Measurements from ENCODE around the gene AMFR. TPM values are rescaled to one million over a fixed set of nuclear protein-coding genes. Genes with fewer than 3 reads are reported as not detected.

The AMFR gene
- total RNA-seq, 1 donor from 2014 or later = 90.7 TPM

GRCh38 chr16:56356276-56357240 is 68.8 kb downstream of the AMFR start:
- Mint-ChIP-seq H3K27ac (ENCODE audit: unreplicated experiment) (peak overlapping the region; percentile 99), H3K27me3 (ENCODE audit: unreplicated experiment) (peaks cover 9% of the 10 kb centered on the region), H3K36me3 (ENCODE audit: low read depth, unreplicated experiment) (no peaks in the 10 kb centered on the region), H3K4me3 (ENCODE audit: unreplicated experiment) (peak overlapping the region; percentile 74), H3K9me3 (ENCODE audit: unreplicated experiment) (no peaks in the 10 kb centered on the region), H3K4me1 (ENCODE audit: unreplicated experiment) (peaks cover 40% of the 10 kb centered on the region)
- DNase-seq (ENCODE audit: low spot score) = peak; percentile 85
- TF ChIP-seq, protein P1, sequence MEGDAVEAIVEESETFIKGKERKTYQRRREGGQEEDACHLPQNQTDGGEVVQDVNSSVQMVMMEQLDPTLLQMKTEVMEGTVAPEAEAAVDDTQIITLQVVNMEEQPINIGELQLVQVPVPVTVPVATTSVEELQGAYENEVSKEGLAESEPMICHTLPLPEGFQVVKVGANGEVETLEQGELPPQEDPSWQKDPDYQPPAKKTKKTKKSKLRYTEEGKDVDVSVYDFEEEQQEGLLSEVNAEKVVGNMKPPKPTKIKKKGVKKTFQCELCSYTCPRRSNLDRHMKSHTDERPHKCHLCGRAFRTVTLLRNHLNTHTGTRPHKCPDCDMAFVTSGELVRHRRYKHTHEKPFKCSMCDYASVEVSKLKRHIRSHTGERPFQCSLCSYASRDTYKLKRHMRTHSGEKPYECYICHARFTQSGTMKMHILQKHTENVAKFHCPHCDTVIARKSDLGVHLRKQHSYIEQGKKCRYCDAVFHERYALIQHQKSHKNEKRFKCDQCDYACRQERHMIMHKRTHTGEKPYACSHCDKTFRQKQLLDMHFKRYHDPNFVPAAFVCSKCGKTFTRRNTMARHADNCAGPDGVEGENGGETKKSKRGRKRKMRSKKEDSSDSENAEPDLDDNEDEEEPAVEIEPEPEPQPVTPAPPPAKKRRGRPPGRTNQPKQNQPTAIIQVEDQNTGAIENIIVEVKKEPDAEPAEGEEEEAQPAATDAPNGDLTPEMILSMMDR (IDR thresholded peaks at IDR 0.05; ENCODE audit: unreplicated experiment) = peak; percentile 71

- Mint-ChIP-seq H3K4me1 (ENCODE audit: unreplicated experiment) (peaks cover 39% of the 10 kb centered on the region), H3K27me3 (ENCODE audit: unreplicated experiment) (peaks cover 11% of the 10 kb centered on the region), H3K9me3 (ENCODE audit: unreplicated experiment) (no peaks in the 10 kb centered on the region), H3K36me3 (ENCODE audit: low read depth, unreplicated experiment) (no peaks in the 10 kb centered on the region), H3K27ac (ENCODE audit: unreplicated experiment) (peak overlapping the region; percentile 94), H3K4me3 (ENCODE audit: unreplicated experiment) (peak overlapping the region; percentile 43)
- TF ChIP-seq, protein P1 (IDR thresholded peaks at IDR 0.05; ENCODE audit: unreplicated experiment) = no peak
- no peak for DNase-seq (ENCODE audit: low spot score)
Measured at GRCh38 chr16:56355786-56356275, 69.5 kb downstream of the AMFR start.

- H3K36me3 Mint-ChIP-seq (ENCODE audit: low read depth, unreplicated experiment) = no peaks in the 10 kb centered on the region
- TF ChIP-seq, protein P1 (IDR thresholded peaks at IDR 0.05; ENCODE audit: unreplicated experiment) = no peak
- H3K4me3 Mint-ChIP-seq (ENCODE audit: unreplicated experiment) = no peak overlapping the region
- peaks cover 37% of the 10 kb centered on the region for H3K4me1 Mint-ChIP-seq (ENCODE audit: unreplicated experiment)
- DNase-seq (ENCODE audit: low spot score) = no peak
- H3K27me3 Mint-ChIP-seq (ENCODE audit: unreplicated experiment) = peaks cover 13% of the 10 kb centered on the region
- H3K27ac Mint-ChIP-seq (ENCODE audit: unreplicated experiment) = no peak overlapping the region
- no peaks in the 10 kb centered on the region for H3K9me3 Mint-ChIP-seq (ENCODE audit: unreplicated experiment)
Measured at GRCh38 chr16:56355221-56355620, 70.1 kb downstream of the AMFR start.

DNA sequence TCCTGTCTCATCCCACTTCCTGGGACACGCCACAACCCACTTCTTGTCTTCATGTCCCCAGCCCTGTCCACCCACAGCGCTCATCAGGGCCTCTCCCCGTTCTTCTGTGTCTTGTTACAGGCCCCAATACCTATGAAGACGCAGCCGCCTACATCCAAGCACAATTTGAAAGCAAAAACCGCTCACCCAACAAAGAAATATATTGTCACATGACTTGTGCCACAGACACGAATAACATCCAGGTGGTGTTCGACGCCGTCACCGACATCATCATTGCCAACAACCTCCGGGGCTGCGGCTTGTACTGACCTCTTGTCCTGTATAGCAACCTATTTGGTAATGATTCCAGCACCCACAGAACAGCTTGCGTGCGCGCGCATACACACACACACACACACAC is 70.6 kb downstream of the AMFR start:
- Mint-ChIP-seq H3K4me1 (ENCODE audit: unreplicated experiment) (peaks cover 33% of the 10 kb centered on the region), H3K9me3 (ENCODE audit: unreplicated experiment) (no peaks in the 10 kb centered on the region), H3K4me3 (ENCODE audit: unreplicated experiment) (peak overlapping the region; percentile 3), H3K36me3 (ENCODE audit: low read depth, unreplicated experiment) (no peaks in the 10 kb centered on the region), H3K27ac (ENCODE audit: unreplicated experiment) (peak overlapping the region; percentile 15), H3K27me3 (ENCODE audit: unreplicated experiment) (peaks cover 13% of the 10 kb centered on the region)
- no peak for DNase-seq (ENCODE audit: low spot score)
- TF ChIP-seq, protein P1 (IDR thresholded peaks at IDR 0.05; ENCODE audit: unreplicated experiment) = no peak

DNA sequence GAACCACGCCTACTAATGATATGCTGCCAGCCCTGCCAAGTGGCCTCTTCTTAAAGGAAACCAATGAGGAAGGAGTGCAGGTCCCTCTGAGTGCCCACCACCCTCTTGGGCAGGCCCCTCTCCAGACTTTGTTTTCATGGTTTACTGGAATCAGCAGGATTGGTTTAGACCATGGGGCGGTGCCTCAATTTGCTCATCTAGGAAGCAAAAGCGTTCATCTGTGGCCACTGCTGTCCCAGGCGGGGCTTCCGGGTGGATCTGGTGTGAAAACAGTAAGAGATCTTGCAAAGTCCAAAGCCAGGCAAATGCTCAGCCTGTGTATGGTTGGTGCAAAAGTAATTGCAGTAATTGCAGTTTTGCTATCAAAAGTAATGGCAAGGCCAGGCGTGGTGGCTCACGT is 71.3 kb downstream of the AMFR start:
- peaks cover 30% of the 10 kb centered on the region for H3K4me1 Mint-ChIP-seq (ENCODE audit: unreplicated experiment)

More for the DNA sequence above, 71.3 kb downstream of the AMFR start:
- no peaks in the 10 kb centered on the region for H3K9me3 Mint-ChIP-seq (ENCODE audit: unreplicated experiment)
- TF ChIP-seq, protein P1 (IDR thresholded peaks at IDR 0.05; ENCODE audit: unreplicated experiment) = no peak
- no peak overlapping the region for H3K27ac Mint-ChIP-seq (ENCODE audit: unreplicated experiment)
- H3K36me3 Mint-ChIP-seq (ENCODE audit: low read depth, unreplicated experiment) = no peaks in the 10 kb centered on the region
- DNase-seq (ENCODE audit: low spot score) = no peak
- peaks cover 18% of the 10 kb centered on the region for H3K27me3 Mint-ChIP-seq (ENCODE audit: unreplicated experiment)
- H3K4me3 Mint-ChIP-seq (ENCODE audit: unreplicated experiment) = no peak overlapping the region

All from endothelial cell (in vitro differentiated cells).